Measurements from ENCODE around the gene KLK7.

- TF ChIP-seq CTCF (conservative IDR thresholded peaks at IDR 0.05) (no peak), ZFX (IDR thresholded peaks at IDR 0.05) (no peak)
These were observed 15.0 kb upstream of the KLK7 start for GRCh38 chr19:50998686-50999085.
